Measurements from ENCODE around the gene DIAPH2.

The DIAPH2 gene

DNA sequence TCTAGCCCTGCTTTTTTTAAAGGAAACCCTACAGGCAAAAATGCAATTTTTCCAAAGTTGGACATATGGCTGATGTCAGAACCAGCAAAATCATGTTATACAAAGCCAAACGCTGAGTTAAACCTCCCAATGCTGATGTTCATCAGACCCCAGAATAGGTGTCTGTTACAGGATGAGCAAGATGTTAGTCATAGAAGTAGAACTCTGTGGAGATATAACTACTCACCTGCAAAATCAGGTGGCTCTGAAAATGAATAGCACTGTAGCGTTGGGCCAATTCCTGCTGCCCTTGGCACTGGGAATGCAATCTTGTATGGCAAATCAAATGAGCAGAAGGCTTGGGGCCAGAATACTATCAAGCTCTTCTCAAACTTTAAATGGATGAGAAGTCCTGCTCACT lies 833.1 kb downstream of the DIAPH2 start:
- TF ChIP-seq NFRKB (IDR thresholded peaks at IDR 0.05) (no peak), ELF4 (IDR thresholded peaks at IDR 0.05) (no peak), HDGF (IDR thresholded peaks at IDR 0.05; ENCODE audit: borderline replicate concordance) (no peak), SP1 (IDR thresholded peaks at IDR 0.05) (no peak)
- POLR2A ChIA-PET, result no interaction called here
- CTCF ChIA-PET, result no interaction called here
- no peak for DNase-seq (ENCODE audit: extremely low spot score)

DNA sequence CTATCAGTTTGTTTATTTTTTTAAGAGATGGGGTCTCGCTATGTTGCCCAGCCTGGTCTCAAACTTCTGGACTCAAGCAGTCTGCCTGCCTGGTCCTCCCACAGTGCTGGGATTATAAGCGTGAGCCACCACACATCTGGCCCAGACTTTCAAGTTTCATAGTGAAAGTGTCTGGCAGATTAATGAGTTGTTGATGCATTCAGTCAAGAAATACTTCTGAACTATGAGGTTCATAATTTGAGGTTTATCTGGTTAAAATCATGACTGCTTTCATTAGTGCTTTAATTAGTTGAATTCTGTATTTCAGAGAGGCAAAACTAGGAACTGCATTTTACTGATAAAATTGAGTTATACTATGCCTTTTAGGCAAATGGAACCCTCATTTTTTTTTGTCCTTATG lies 837.7 kb downstream of the DIAPH2 start:
- ChIA-PET POLR2A (no interaction called here), CTCF (no interaction called here)
- no peak for TF ChIP-seq ZNF384 (IDR thresholded peaks at IDR 0.05)
- TF ChIP-seq TARDBP (IDR thresholded peaks at IDR 0.05), result no peak
- no peak for TF ChIP-seq LEF1 (IDR thresholded peaks at IDR 0.05; ENCODE audit: borderline replicate concordance)
- no peak for TF ChIP-seq CTBP1 (IDR thresholded peaks at IDR 0.05; ENCODE audit: borderline replicate concordance)
- TF ChIP-seq, protein P1, sequence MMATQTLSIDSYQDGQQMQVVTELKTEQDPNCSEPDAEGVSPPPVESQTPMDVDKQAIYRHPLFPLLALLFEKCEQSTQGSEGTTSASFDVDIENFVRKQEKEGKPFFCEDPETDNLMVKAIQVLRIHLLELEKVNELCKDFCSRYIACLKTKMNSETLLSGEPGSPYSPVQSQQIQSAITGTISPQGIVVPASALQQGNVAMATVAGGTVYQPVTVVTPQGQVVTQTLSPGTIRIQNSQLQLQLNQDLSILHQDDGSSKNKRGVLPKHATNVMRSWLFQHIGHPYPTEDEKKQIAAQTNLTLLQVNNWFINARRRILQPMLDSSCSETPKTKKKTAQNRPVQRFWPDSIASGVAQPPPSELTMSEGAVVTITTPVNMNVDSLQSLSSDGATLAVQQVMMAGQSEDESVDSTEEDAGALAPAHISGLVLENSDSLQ (IDR thresholded peaks at IDR 0.05), result no peak
- TF ChIP-seq FOXM1 (IDR thresholded peaks at IDR 0.05; ENCODE audit: borderline replicate concordance), result no peak
- TF ChIP-seq FOXK2 (IDR thresholded peaks at IDR 0.05), result no peak
- TF ChIP-seq FOXA1 (IDR thresholded peaks at IDR 0.05), result no peak
- no peak for TF ChIP-seq L3MBTL2 (conservative IDR thresholded peaks at IDR 0.05)
- no peak for TF ChIP-seq ELF4 (IDR thresholded peaks at IDR 0.05)
- no peak for TF ChIP-seq SP1 (IDR thresholded peaks at IDR 0.05)
- no peak for TF ChIP-seq ARNT (IDR thresholded peaks at IDR 0.05)
- DNase-seq (ENCODE audit: extremely low spot score), result no peak

DNA sequence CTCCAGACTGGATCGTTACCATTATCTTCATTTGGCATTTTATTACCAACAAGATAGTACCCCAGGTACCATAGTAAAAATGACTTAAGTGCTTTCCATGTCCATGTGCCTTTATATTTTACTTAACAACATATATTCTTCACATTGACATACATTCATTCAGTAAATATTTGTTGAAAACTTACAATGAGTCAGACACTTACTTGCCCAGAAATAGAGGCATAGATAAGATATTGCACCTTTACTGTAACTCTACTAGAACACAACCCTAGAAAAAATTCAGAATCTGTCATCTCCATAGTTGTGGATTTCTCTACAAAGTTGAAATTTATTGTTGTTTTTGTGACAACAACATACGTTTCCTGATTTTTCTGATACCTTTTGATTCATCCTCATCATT lies 839.7 kb downstream of the DIAPH2 start:
- POLR2A ChIA-PET, result interaction anchor here (0.5 kb wide), 1 partner anchor 974 kb away, joined by 4 read pairs; no protein-coding TSS in a partner anchor
- DNase-seq (ENCODE audit: extremely low spot score), result no peak
- CTCF ChIA-PET, result no interaction called here
- TF ChIP-seq, protein P1 (IDR thresholded peaks at IDR 0.05), result no peak
- no peak for TF ChIP-seq NFRKB (IDR thresholded peaks at IDR 0.05)

DNA sequence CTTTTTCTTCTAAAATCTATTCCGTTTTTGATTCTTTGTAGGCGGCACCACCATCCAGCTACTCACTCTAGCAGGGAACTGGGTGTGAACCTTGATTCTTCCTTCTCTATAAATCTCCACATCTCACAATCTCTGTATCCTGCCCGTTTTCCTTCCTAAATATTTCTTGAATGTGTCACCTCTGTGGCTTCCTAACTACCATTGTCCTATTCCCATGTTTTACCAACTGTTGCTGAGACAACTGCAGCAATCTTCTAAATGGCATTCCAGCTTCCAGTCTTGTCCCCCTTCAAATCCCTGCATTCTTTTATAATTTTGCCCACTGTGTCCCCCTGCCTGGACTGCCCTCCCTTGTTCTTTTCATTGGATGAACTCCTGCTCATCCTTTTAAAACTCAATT lies 840.4 kb downstream of the DIAPH2 start:
- DNase-seq (ENCODE audit: extremely low spot score), result no peak
- CTCF ChIA-PET, result no interaction called here
- POLR2A ChIA-PET, result no interaction called here
- TF ChIP-seq ZNF384 (IDR thresholded peaks at IDR 0.05), result no peak
- no peak for TF ChIP-seq NFRKB (IDR thresholded peaks at IDR 0.05)
- TF ChIP-seq HDGF (IDR thresholded peaks at IDR 0.05; ENCODE audit: borderline replicate concordance), result no peak
- no peak for TF ChIP-seq ARNT (IDR thresholded peaks at IDR 0.05)
- no peak for TF ChIP-seq FOXA1 (IDR thresholded peaks at IDR 0.05)

DNA sequence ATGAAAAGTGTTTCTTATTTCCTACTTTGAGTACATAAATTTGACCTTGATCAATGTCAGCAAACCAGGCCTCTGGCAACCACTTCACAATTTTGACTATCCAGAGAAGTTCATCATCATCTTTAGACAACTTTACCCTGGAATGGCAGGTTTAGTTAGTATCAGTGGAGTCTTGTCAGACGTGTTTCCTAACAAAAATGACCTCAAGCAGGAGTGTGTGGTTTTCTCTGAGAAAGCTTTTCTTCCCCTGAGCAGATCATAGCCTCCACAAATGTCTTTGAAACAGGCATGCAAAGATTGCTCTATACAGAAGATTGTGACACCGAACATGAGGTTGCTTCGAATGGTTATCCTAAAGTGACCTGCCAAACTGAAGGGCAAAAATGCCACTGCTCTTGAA lies 841.3 kb downstream of the DIAPH2 start:
- POLR2A ChIA-PET, result no interaction called here
- CTCF ChIA-PET, result no interaction called here
- no peak for DNase-seq (ENCODE audit: extremely low spot score)
- TF ChIP-seq CTBP1 (IDR thresholded peaks at IDR 0.05; ENCODE audit: borderline replicate concordance) (no peak), ZNF384 (IDR thresholded peaks at IDR 0.05) (no peak), BHLHE40 (IDR thresholded peaks at IDR 0.05; ENCODE audit: borderline replicate concordance) (no peak), L3MBTL2 (conservative IDR thresholded peaks at IDR 0.05) (no peak), TARDBP (IDR thresholded peaks at IDR 0.05) (no peak), FOXM1 (IDR thresholded peaks at IDR 0.05; ENCODE audit: borderline replicate concordance) (no peak), NFRKB (IDR thresholded peaks at IDR 0.05) (no peak), ELF4 (IDR thresholded peaks at IDR 0.05) (no peak), HDGF (IDR thresholded peaks at IDR 0.05; ENCODE audit: borderline replicate concordance) (no peak), ARNT (IDR thresholded peaks at IDR 0.05) (no peak)

DNA sequence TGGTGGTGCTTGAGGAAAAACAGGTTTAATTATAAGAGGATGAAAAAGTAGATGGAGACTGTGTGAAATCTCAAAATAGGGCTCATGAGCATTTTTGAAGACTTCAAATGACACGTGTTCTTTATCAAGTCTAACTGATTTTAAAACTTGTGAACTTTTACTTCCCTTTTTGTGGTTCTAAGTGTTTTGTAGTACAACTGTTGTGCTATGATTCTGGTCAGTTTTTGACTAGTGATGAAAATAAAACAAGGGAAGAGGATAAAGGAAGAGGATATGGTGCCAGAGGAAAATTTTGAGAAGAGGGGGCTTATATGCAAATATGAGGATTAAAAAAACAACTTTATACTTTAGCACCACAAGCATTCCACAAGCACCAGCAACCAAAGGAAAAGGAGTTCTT lies 843.1 kb downstream of the DIAPH2 start:
- ChIA-PET POLR2A (no interaction called here), CTCF (no interaction called here)
- TF ChIP-seq FOXA1 (IDR thresholded peaks at IDR 0.05), result no peak
- DNase-seq (ENCODE audit: extremely low spot score), result no peak

DNA sequence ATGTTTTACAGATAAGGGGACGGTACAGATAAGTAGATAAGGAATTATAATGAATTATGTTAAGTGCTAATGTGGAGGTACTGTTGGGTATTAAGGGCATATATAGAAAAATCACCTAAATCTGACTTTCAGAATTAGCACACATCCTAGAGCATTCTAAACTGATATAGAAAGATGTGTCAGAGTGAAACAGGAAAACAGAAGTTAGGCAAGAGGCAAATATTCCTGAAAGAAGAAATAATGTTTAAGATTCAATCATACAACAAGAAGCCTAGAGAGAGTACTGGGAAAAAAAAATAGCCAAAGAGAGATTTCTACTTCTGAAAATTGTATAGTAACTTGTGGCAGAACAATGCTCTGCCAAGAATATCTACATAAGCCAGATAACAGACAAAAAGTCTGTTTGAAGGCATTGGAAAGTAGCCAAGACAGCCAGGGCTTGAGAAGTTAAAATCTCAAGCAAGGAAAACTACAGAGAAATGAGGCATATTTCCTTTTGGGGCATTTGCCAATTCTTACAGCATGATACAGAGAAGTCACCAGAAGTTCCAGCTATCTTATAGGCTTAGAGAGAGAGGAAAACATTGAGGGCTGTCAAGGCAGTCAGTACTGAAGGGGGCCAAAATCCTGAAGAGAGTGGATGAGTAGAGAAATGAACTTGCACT lies 845.0 kb downstream of the DIAPH2 start:
- POLR2A ChIA-PET, result no interaction called here
- TF ChIP-seq L3MBTL2 (conservative IDR thresholded peaks at IDR 0.05) (no peak), TARDBP (IDR thresholded peaks at IDR 0.05) (no peak), FOXK2 (IDR thresholded peaks at IDR 0.05) (no peak)
- CTCF ChIA-PET, result no interaction called here
- no peak for DNase-seq (ENCODE audit: extremely low spot score)

DNA sequence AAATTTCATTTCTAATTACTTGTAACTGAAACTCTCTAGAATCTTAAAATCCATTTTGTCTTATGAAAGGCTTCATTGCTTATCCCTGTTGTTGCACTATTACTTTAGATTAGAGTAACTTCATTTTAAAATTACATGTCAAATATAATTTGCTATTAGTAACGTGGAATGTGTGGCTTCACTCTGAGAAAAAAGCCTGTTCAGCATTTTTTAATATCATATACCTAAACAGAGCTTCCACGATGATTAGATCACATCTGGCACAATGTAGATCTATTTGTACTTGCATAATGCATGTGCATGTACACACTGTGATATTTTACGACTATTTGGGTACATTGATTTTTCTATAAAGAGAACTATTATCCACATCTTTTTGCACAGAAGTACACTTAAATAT lies 847.2 kb downstream of the DIAPH2 start:
- ChIA-PET CTCF (no interaction called here), POLR2A (no interaction called here)
- TF ChIP-seq ELF4 (IDR thresholded peaks at IDR 0.05) (no peak), FOXK2 (IDR thresholded peaks at IDR 0.05) (no peak), NFRKB (IDR thresholded peaks at IDR 0.05) (no peak), L3MBTL2 (conservative IDR thresholded peaks at IDR 0.05) (no peak), FOXA1 (IDR thresholded peaks at IDR 0.05) (no peak), BHLHE40 (IDR thresholded peaks at IDR 0.05; ENCODE audit: borderline replicate concordance) (no peak), SP1 (IDR thresholded peaks at IDR 0.05) (no peak), SUZ12 (IDR thresholded peaks at IDR 0.05) (no peak), TARDBP (IDR thresholded peaks at IDR 0.05) (no peak), HDGF (IDR thresholded peaks at IDR 0.05; ENCODE audit: borderline replicate concordance) (no peak), ARNT (IDR thresholded peaks at IDR 0.05) (no peak), FOXM1 (IDR thresholded peaks at IDR 0.05; ENCODE audit: borderline replicate concordance) (no peak), ZNF384 (IDR thresholded peaks at IDR 0.05) (no peak), CTBP1 (IDR thresholded peaks at IDR 0.05; ENCODE audit: borderline replicate concordance) (no peak), LEF1 (IDR thresholded peaks at IDR 0.05; ENCODE audit: borderline replicate concordance) (no peak)
- TF ChIP-seq, protein P1 (IDR thresholded peaks at IDR 0.05), result no peak
- DNase-seq (ENCODE audit: extremely low spot score), result no peak
